MCF 10A (cell line): ENCODE results near the gene CCL14. TPM values are rescaled to one million over a fixed set of nuclear protein-coding genes. Genes with fewer than 3 reads are reported as not detected.

Source experiments
- BruUV-seq: library from RNA; stranded (reverse); fragments of 400-500 nt; replicated peaks from 2 replicates; lab custom pipeline; 2021; lab: Mats Ljungman, UMichigan
- CTCF ChIA-PET: fragments of 300-600 bp; sonication (Branson Sonifier 250); formaldehyde crosslinking; extraction: SDS; loops from one replicate; lab custom pipeline; 2021; ENCODE audit warnings: antibody characterized with exemption, inconsistent platforms; lab: Yijun Ruan, JAX
- POLR2A ChIA-PET: fragments of 300-600, 350-650 bp; sonication (Branson Sonifier 250); formaldehyde crosslinking; extraction: SDS; loops from one replicate; lab custom pipeline; 2020; ENCODE audit warnings: antibody characterized with exemption, inconsistent platforms; lab: Yijun Ruan, JAX
- DNase-seq: peaks from one replicate; pipeline ENCODE4 v3.0.0-alpha.2; 2018; ENCODE audit not compliant: unreplicated experiment
- H3K27ac Mint-ChIP-seq: one replicate; pipeline ENCODE4 v1.8.0; 2022; ENCODE audit warnings: mild to moderate bottlenecking, low read depth, mixed read lengths; ENCODE audit not compliant: unreplicated experiment
- H3K27me3 Mint-ChIP-seq: one replicate; pipeline ENCODE4 v1.8.0; 2022; ENCODE audit warnings: mixed read lengths; ENCODE audit not compliant: insufficient read depth, unreplicated experiment
- H3K36me3 Mint-ChIP-seq: one replicate; pipeline ENCODE4 v1.8.0; 2022; ENCODE audit warnings: mild to moderate bottlenecking, moderate library complexity, mixed read lengths; ENCODE audit not compliant: insufficient read depth, unreplicated experiment
- H3K4me1 Mint-ChIP-seq: one replicate; pipeline ENCODE4 v1.8.0; 2022; ENCODE audit warnings: mixed read lengths; ENCODE audit not compliant: insufficient read depth, unreplicated experiment
- H3K4me3 Mint-ChIP-seq: one replicate; pipeline ENCODE4 v1.8.0; 2022; ENCODE audit warnings: mild to moderate bottlenecking, moderate library complexity, mixed read lengths; ENCODE audit not compliant: unreplicated experiment
- H3K9me3 Mint-ChIP-seq: one replicate; pipeline ENCODE4 v1.8.0; 2022; ENCODE audit warnings: mixed read lengths; ENCODE audit not compliant: unreplicated experiment
- CTCF ChIP-seq: fragments of 200-600 bp; IDR thresholded peaks from one replicate; pipeline ENCODE4 v1.8.0; 2022; ENCODE audit warnings: antibody characterized with exemption, mild to moderate bottlenecking; ENCODE audit not compliant: unreplicated experiment
- intact Hi-C: fragments of 100-400 bp; cut with micrococcal nuclease; formaldehyde crosslinking; loops from 2 replicates; pipeline ENCODE4 v1.14.1; 2022
- total RNA-seq: library from RNA; stranded (reverse); gene quantifications from 2 replicates; pipeline ENCODE4 v1.2.3, GENCODE V29; 2022

The CCL14 gene
- total RNA-seq, 1 experiment from 2014 or later = not detected

GRCh38 chr17:36027761-36028160 lies 41.2 kb upstream of the CCL14 start:
- no peak for DNase-seq
- intact Hi-C loops = no loop called here
- no peak overlapping the region for H3K4me3 Mint-ChIP-seq
- peaks cover 13% of the 10 kb centered on the region for H3K4me1 Mint-ChIP-seq
- no peak for TF ChIP-seq CTCF
- no TSS peak for BruUV-seq
- ChIA-PET POLR2A (interaction anchor here (0.7 kb wide), 1 partner anchor 23 kb away, joined by 4 read pairs; no protein-coding TSS in a partner anchor), CTCF (no interaction called here)
- H3K9me3 Mint-ChIP-seq = no peaks in the 10 kb centered on the region
- peaks cover 28% of the 10 kb centered on the region for H3K27me3 Mint-ChIP-seq
- peaks cover 6% of the 10 kb centered on the region for H3K36me3 Mint-ChIP-seq
- no peak overlapping the region for H3K27ac Mint-ChIP-seq

- Mint-ChIP-seq H3K4me3 (no peak overlapping the region), H3K36me3 (peaks cover 2% of the 10 kb centered on the region), H3K27me3 (peaks cover 44% of the 10 kb centered on the region), H3K9me3 (no peaks in the 10 kb centered on the region), H3K27ac (no peak overlapping the region), H3K4me1 (no peaks in the 10 kb centered on the region)
- no peak for DNase-seq
- POLR2A ChIA-PET = no interaction called here
- no peak for TF ChIP-seq CTCF
- no TSS peak for BruUV-seq
- intact Hi-C loops = no loop called here
- CTCF ChIA-PET = interaction anchor here (0.6 kb wide), 1 partner anchor 14 kb away, joined by 3 read pairs; no protein-coding TSS in a partner anchor
Measured at GRCh38 chr17:36024106-36024869, 37.8 kb upstream of the CCL14 start.

GRCh38 chr17:36019423-36019822 lies 32.9 kb upstream of the CCL14 start:
- ChIA-PET CTCF (interaction anchor here (1.2 to 1.4 kb wide), 2 partner anchors 53 to 129 kb away, joined by 3 to 6 read pairs; no protein-coding TSS in a partner anchor), POLR2A (no interaction called here)
- no peak for TF ChIP-seq CTCF
- no peak overlapping the region for H3K27ac Mint-ChIP-seq
- no peaks in the 10 kb centered on the region for H3K9me3 Mint-ChIP-seq
- H3K36me3 Mint-ChIP-seq = peaks cover 5% of the 10 kb centered on the region
- no peak overlapping the region for H3K4me3 Mint-ChIP-seq
- no TSS peak for BruUV-seq
- no peak for DNase-seq
- intact Hi-C loops = loop anchor here (10.0 kb wide), 1 partner anchor 115 kb away; no protein-coding TSS in a partner anchor
- peaks cover 56% of the 10 kb centered on the region for H3K27me3 Mint-ChIP-seq
- no peaks in the 10 kb centered on the region for H3K4me1 Mint-ChIP-seq

- no peak within 1 kb of the TSS for H3K4me3 Mint-ChIP-seq
- TF ChIP-seq CTCF = no peak
- peaks cover 5% of the 10 kb centered on the region for H3K36me3 Mint-ChIP-seq
- H3K4me1 Mint-ChIP-seq = no peaks in the 10 kb centered on the region
- no peak for DNase-seq
- H3K27me3 Mint-ChIP-seq = peaks cover 68% of the 10 kb centered on the region
- no peak within 1 kb of the TSS for H3K27ac Mint-ChIP-seq
- POLR2A ChIA-PET = no interaction called here
- BruUV-seq = no TSS peak
- intact Hi-C loops = loop anchor here (10.0 kb wide), 1 partner anchor 117 kb away; no protein-coding TSS in a partner anchor
- CTCF ChIA-PET = interaction anchor here (0.6 kb wide), 1 partner anchor 26 kb away, joined by 8 read pairs; no protein-coding TSS in a partner anchor
- no peaks in the 10 kb centered on the region for H3K9me3 Mint-ChIP-seq
Measured at GRCh38 chr17:36017799-36018198, 31.3 kb upstream of the CCL14 start, which contains the start of gene CCL23. Gene CCL23, minus strand, starts transcription at chr17:36017972. Its CDS starts 75 bp downstream, at chr17:36017897.
